Measurements from ENCODE around the gene CFAP46. TPM values are rescaled to one million over a fixed set of nuclear protein-coding genes. Genes with fewer than 3 reads are reported as not detected.

CFAP46 gene
- total RNA-seq, 2 donors from 2014 or later: 0.45 TPM; not detected in 1

- no peak overlapping the region for H3K27ac Mint-ChIP-seq
- ATAC-seq: no peak
- DNase-seq (ENCODE audit: low spot score in 2 of 2): no peak
These were observed 152.7 kb downstream of the CFAP46 start for GRCh38 chr10:132789659-132790148.

GRCh38 chr10:132788831-132789219 lies 153.5 kb downstream of the CFAP46 start:
- Mint-ChIP-seq H3K27ac (no peak overlapping the region), H3K9me3 (no peaks in the 10 kb centered on the region), H3K36me3 (no peaks in the 10 kb centered on the region)
- ATAC-seq (no peak), DNase-seq (ENCODE audit: low spot score in 2 of 2) (no peak)

More at GRCh38 chr10:132789659-132790148, 152.7 kb downstream of the CFAP46 start:
- no peaks in the 10 kb centered on the region for H3K9me3 Mint-ChIP-seq
- no peaks in the 10 kb centered on the region for H3K36me3 Mint-ChIP-seq

DNA sequence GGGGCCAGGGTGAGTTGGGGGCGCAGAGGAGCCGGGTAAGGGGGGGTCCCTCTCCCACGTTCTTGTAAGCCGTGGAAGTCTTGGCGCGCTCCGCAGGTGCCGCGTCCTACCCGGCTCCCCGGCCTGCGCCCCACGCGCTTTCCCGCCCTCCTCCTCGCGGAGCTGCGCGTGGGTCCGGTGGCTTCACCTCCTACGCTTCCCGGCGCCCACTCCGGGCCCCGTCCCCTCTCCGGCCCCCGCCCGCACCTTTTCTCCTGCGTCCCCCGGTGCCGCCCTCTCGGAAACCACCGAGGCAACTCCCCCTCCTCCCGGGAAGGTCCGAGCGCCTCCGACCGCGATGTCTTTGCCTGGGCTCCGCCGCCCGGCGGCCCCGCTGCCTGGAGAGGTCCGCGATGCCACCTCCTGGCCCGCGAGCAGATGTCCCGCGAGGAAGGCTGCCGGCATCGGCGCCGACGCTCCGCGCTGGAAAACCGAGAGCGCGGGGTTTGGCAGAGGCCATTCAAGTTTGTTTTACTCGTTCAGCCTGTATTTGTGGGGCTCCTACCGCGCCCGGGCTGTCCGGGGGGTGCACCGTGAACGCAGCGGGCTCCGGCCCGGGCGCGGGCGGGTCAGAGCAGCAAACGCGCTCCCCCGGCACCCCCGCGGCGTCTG lies 154.1 kb downstream of the CFAP46 start:
- no peaks in the 10 kb centered on the region for H3K36me3 Mint-ChIP-seq
- DNase-seq (ENCODE audit: low spot score in 2 of 2) (no peak), ATAC-seq (no peak)
- H3K27ac Mint-ChIP-seq: no peak overlapping the region
- H3K9me3 Mint-ChIP-seq: no peaks in the 10 kb centered on the region

- H3K27ac Mint-ChIP-seq: no peak overlapping the region
- H3K9me3 Mint-ChIP-seq: no peaks in the 10 kb centered on the region
- DNase-seq (ENCODE audit: low spot score in 2 of 2): no peak
- peaks cover 0 to 4% of the 10 kb centered on the region in 2 donors for H3K36me3 Mint-ChIP-seq
- no peak for ATAC-seq
These were observed 154.7 kb downstream of the CFAP46 start for GRCh38 chr10:132787495-132788179.

GRCh38 chr10:132786884-132787494 lies 155.4 kb downstream of the CFAP46 start:
- no peak for ATAC-seq
- no peak overlapping the region for H3K27ac Mint-ChIP-seq
- H3K36me3 Mint-ChIP-seq: peaks cover 0 to 5% of the 10 kb centered on the region in 2 donors
- no peak for DNase-seq (ENCODE audit: low spot score in 2 of 2)
- H3K9me3 Mint-ChIP-seq: no peaks in the 10 kb centered on the region

DNA sequence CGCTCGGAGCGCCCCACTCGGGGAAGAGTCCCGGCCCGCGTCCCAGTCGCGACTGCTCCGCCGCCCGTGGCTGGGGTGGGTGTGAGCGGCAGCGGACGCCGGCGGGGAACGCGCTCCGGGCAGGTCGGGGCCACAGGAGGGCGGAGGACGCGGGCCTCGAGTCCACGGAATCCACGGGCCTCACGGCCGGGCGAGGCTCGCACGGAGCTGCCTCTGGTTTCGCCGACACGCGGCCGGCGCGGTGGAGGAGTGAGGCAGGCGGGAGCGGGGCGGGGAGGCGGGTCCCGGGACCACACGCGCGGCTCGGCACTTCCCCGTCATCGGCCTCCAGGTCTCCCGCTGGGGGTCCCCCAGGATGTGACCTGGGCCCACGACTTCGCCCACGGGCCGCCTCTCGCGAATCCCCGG lies 155.9 kb downstream of the CFAP46 start:
- H3K9me3 Mint-ChIP-seq: no peaks in the 10 kb centered on the region
- peaks cover 0 to 5% of the 10 kb centered on the region in 2 donors for H3K36me3 Mint-ChIP-seq
- DNase-seq (ENCODE audit: low spot score in 2 of 2) (no peak), ATAC-seq (no peak)
- H3K27ac Mint-ChIP-seq: no peak overlapping the region

DNA sequence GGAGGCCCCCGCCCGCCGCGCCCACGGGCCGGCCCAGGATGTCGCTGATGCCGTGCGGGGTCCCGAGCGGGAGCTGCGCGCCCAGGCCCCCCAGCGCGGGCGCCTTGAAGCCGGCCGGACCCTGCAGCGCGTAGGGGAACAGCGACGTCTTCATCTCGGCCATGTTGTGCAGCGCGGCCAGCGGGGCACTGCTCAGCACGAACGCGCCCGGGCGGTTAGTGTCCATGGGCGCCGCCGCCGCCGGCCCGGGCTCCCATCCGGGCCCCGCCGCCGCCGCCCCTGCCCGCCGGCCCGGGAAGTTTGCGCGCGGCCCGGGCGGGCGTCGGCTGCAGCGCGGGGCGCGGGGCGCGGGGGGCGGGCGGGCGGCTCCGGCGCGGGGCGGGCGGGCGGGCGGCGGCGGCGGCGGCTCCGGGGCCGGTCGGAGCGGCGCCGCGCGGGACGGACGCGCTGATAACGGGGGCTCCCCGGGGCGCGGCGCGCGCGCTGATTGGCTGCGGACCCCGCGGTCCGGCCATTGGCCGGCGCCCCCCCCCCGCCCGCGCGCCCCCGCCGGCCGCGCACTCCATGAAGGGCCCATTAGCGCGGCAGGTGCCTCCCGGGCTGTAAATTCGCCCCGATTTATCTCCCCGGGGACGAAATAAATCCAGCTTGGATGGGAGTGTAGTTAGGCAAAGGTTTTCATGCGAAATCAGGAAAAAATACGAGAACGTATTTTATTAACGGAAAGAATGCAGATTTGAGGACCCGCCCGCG lies 156.5 kb downstream of the CFAP46 start, which contains the start of gene NKX6-2:
Gene NKX6-2, minus strand, starts transcription at position 425 of the 753 bp plus-strand sequence. Its CDS starts 199 bp downstream, at position 226.
- H3K27ac Mint-ChIP-seq: no peak within 1 kb of the TSS
- DNase-seq (ENCODE audit: low spot score in 2 of 2): no peak
- peaks cover 0 to 5% of the 10 kb centered on the region in 2 donors for H3K36me3 Mint-ChIP-seq
- no peak for ATAC-seq
- no peaks in the 10 kb centered on the region for H3K9me3 Mint-ChIP-seq

GRCh38 chr10:132784866-132785722 lies 157.3 kb downstream of the CFAP46 start:
- no peak for DNase-seq (ENCODE audit: low spot score in 2 of 2)
- H3K27ac Mint-ChIP-seq: no peak overlapping the region
- ATAC-seq: no peak
- H3K9me3 Mint-ChIP-seq: no peaks in the 10 kb centered on the region
- H3K36me3 Mint-ChIP-seq: peaks cover 0 to 7% of the 10 kb centered on the region in 2 donors

DNA sequence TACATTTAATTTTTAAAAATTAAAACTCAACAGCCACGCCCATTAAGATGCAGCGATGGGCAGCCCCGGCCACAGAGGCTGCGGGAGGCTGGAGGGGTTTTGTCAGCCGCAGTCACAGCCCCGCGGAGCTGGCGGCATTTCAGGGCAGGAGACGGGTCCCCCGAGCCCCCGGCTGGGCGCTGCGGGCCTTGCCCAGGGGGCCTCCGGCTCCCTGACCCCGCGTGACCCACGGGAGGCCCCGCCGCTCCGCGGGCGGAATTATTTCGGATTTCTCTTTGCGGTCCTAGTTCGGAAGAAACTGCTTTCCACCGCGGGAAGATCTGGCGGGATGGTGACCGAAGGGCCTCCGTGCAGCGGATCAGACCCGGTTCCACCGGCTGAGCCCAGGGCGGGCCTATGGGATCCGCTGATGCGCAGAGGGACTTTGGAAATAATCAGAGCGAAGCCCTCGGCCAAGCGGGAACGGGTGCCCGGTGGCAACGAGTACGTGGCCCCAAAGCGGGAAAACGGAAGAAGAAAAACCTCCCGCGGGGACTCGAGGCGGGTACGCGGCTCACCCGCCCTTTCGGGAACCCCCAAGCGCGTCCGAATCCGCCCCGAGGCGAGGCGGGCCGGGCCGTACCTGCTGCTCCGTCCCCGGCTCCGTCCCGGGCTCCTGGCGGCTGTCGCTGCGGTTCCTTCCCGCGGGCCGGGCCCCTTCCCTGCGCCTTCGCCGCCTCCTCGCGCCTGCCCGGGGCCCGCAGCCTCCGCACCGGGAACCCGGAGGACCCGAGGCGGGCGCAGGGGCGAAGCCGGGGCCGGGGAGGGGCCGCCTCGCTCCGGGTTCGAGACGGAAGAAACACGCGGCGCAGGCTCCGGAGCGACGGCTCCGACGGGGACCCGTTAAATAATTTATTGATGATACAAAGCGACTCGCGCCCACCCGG lies 158.2 kb downstream of the CFAP46 start:
- ATAC-seq (no peak), DNase-seq (ENCODE audit: low spot score in 2 of 2) (no peak)
- Mint-ChIP-seq H3K9me3 (no peaks in the 10 kb centered on the region), H3K36me3 (peaks cover 0 to 10% of the 10 kb centered on the region in 2 donors), H3K27ac (peak overlapping the region in 1 of 2 donors; percentile 22)

DNA sequence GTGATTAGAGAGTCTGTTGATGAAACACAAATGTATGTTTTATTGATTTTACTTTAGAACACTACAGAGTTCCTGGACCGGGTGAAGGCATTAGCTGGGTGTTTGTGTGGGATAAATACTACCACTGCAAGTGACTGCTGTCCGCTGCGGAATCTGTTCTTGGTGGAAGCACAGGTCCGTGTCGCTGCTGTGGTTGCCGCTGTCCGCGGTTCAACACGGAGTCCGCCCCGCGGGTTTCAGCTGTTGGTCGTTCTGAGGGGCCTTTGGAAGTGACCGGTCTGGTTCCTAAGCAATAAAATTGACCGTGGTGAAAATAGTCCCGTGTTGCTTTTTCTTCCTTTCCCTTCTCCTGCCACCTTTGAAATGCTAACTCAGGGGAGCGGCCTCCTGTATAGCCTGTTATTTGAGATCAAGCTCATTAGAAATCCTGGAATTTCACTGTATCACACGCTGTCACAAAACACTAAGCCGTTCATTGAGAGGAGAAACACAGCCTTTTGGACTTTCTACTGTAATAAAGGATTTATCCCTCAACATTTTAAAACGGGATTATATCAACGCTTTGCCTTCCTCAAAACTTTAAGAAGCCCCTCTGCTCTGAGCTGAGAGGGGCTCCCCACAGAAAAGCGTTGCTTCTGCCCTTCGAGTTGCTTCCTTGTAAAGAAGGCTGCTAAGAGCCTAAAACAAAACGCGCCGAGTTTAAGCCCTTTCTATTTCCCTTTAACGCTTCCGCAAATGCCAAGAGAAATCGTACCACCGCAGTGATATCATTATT lies 159.0 kb downstream of the CFAP46 start:
- DNase-seq (ENCODE audit: low spot score in 2 of 2) (no peak), ATAC-seq (no peak)
- H3K36me3 Mint-ChIP-seq: peaks cover 0 to 10% of the 10 kb centered on the region in 2 donors
- H3K9me3 Mint-ChIP-seq: no peaks in the 10 kb centered on the region
- peak overlapping the region in 1 of 2 donors; percentile 22 for H3K27ac Mint-ChIP-seq

DNA sequence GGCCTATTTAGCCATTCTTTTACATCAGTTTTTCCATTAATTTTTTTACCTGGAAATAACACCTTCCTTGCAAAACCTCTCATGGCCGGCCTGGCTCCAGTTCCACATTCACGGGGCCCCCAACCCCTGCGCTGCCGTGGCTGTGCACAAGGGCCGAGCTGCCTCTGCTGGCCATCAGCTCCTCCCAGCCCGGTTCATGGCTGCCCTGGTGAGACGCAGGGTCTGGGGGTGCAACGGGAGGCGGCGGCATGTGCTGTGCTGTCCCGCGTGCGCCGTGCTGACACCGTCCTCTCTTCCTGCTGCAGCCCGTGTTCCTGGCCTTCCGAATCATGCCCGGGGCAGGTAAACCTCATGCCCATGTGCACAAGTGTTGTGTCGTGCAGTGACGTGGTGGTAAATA lies 160.8 kb downstream of the CFAP46 start:
- Mint-ChIP-seq H3K27ac (no peak overlapping the region), H3K36me3 (peaks cover 0 to 10% of the 10 kb centered on the region in 2 donors), H3K9me3 (no peaks in the 10 kb centered on the region)
- DNase-seq (ENCODE audit: low spot score in 2 of 2): no peak
- no peak for ATAC-seq

GRCh38 chr10:132780356-132780755 lies 162.0 kb downstream of the CFAP46 start:
- Mint-ChIP-seq H3K27ac (no peak overlapping the region), H3K36me3 (peaks cover 0 to 10% of the 10 kb centered on the region in 2 donors), H3K9me3 (no peaks in the 10 kb centered on the region)
- ATAC-seq (no peak), DNase-seq (ENCODE audit: low spot score in 2 of 2) (no peak)

DNA sequence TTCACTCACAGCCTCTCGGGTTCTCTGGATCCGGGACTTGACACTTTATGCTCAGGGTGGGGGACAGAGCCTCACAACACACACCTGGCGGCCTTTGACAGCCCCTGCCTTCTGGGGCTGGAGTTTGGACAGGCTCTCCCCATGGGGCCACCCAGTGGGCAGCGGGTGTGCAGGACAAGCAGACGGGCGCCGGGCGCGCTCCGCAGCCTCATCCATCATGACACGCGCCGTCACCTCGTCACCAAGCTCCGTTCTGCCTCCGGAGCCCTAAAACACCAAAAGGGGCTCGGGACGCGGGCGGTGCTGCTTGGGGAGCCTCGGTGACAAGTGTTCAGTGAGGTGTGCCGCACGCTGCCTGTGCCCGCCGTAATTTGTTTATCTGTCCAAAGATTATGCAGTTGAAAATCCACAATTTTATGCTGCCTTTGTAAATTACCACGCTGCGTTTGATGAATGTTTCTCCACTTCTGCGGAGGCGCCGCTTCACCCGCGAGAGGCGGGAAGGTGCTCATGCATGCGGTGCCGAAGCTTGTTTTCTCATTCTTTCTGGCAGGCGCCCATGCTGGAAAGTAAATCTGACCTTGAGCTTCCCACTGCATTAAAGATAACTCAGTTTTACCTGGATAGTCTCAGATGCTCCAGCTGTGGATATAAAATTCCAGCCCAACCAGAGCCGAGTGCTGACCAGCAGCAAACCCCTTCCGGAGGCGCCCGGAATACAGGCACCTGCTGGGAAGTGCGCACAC lies 162.6 kb downstream of the CFAP46 start:
- Mint-ChIP-seq H3K9me3 (no peaks in the 10 kb centered on the region), H3K27ac (no peak overlapping the region), H3K36me3 (peaks cover 0 to 10% of the 10 kb centered on the region in 2 donors)
- DNase-seq (ENCODE audit: low spot score in 2 of 2) (no peak), ATAC-seq (no peak)

GRCh38 chr10:132777441-132777840 lies 164.9 kb downstream of the CFAP46 start:
- ATAC-seq: no peak
- H3K27ac Mint-ChIP-seq: no peak overlapping the region
- H3K9me3 Mint-ChIP-seq: no peaks in the 10 kb centered on the region
- DNase-seq (ENCODE audit: low spot score in 2 of 2): no peak
- peaks cover 0 to 5% of the 10 kb centered on the region in 2 donors for H3K36me3 Mint-ChIP-seq
